IMR-90 (cell line): ENCODE measurements around the gene RASSF3. TPM values are rescaled to one million over a fixed set of nuclear protein-coding genes. Genes with fewer than 3 reads are reported as not detected.

ENCODE experiments used
- ATAC-seq: fragments of 200-7000 bp; cut with Tn5 transposase; 2 replicates; pipeline ENCODE4 v1.9.1; 2020; ENCODE audit warnings: low read depth, mild to moderate bottlenecking, moderate library complexity
- BruUV-seq: library from RNA; stranded (reverse); fragments of 400-500 nt; replicated peaks from 2 replicates; lab custom pipeline; 2021; lab: Mats Ljungman, UMichigan
- CTCF ChIA-PET: fragments of 300-600 bp; formaldehyde crosslinking; extraction: SDS; loops from one replicate; lab custom pipeline; 2021; ENCODE audit warnings: antibody characterized with exemption; lab: Yijun Ruan, JAX
- POLR2A ChIA-PET: fragments of 300-600 bp; sonication (Branson Sonifier 250); formaldehyde crosslinking; loops from one replicate; lab custom pipeline; 2022; ENCODE audit warnings: antibody characterized with exemption; ENCODE audit not compliant: unreplicated experiment; lab: Charles Lee
- DNase-seq: peaks from one replicate; pipeline ENCODE4 v3.0.0; 2013
- H2AFZ ChIP-seq: replicated peaks from 2 replicates; pipeline ENCODE3; 2013; ENCODE audit warnings: low read length, mild to moderate bottlenecking; ENCODE audit not compliant: poor library complexity
- H2AK5ac ChIP-seq: 2 replicates; pipeline ENCODE4 v1.6.1; 2013; ENCODE audit warnings: low read depth, low read length, inconsistent platforms
- H2AK9ac ChIP-seq: replicated peaks from 2 replicates; pipeline ENCODE3; 2013; ENCODE audit warnings: mild to moderate bottlenecking, low read depth, low read length, moderate library complexity; ENCODE audit not compliant: poor library complexity
- H2BK120ac ChIP-seq: 2 replicates; pipeline ENCODE4 v1.6.1; 2013; ENCODE audit warnings: low read depth, low read length, inconsistent platforms
- H2BK15ac ChIP-seq: 3 replicates; pipeline ENCODE4 v1.6.1; 2013; ENCODE audit warnings: low read depth, low read length, inconsistent platforms
- H2BK20ac ChIP-seq: 2 replicates; pipeline ENCODE4 v1.6.1; 2013; ENCODE audit warnings: low read depth, mild to moderate bottlenecking, inconsistent platforms, low read length, moderate library complexity
- H2BK5ac ChIP-seq: 2 replicates; pipeline ENCODE4 v1.6.1; 2013; ENCODE audit warnings: mild to moderate bottlenecking, low read depth, low read length, inconsistent platforms; ENCODE audit not compliant: poor library complexity, severe bottlenecking
- H3K14ac ChIP-seq: replicated peaks from 2 replicates; pipeline ENCODE4 v1.6.1; 2013; ENCODE audit warnings: low read depth, low read length, inconsistent platforms
- H3K18ac ChIP-seq: 2 replicates; pipeline ENCODE4 v1.6.1; 2013; ENCODE audit warnings: low read depth, low read length, control low read depth
- H3K23ac ChIP-seq: 2 replicates; pipeline ENCODE4 v1.6.1; 2013; ENCODE audit warnings: low read depth, low read length, inconsistent platforms
- H3K27ac ChIP-seq: 2 replicates; pipeline ENCODE4 v1.5.1; 2013; ENCODE audit warnings: mild to moderate bottlenecking, control low read depth, low read length; ENCODE audit not compliant: insufficient read depth
- H3K27me3 ChIP-seq: 2 replicates; pipeline ENCODE4 v1.6.1; 2013; ENCODE audit warnings: low read length; ENCODE audit not compliant: control insufficient read depth, insufficient read depth
- H3K36me3 ChIP-seq: 2 replicates; pipeline ENCODE4 v1.6.1; 2013; ENCODE audit warnings: low read length, mixed read lengths; ENCODE audit not compliant: control insufficient read depth, insufficient read depth
- H3K4ac ChIP-seq: 2 replicates; pipeline ENCODE4 v1.6.1; 2013; ENCODE audit warnings: low read depth, low read length, inconsistent platforms
- H3K4me1 ChIP-seq: 2 replicates; pipeline ENCODE4 v1.6.1; 2013; ENCODE audit warnings: low read length, mixed read lengths; ENCODE audit not compliant: control insufficient read depth, insufficient read depth
- H3K4me2 ChIP-seq: 2 replicates; pipeline ENCODE4 v1.6.1; 2013; ENCODE audit warnings: low read depth, mild to moderate bottlenecking, control low read depth, low read length, moderate library complexity
- H3K4me3 ChIP-seq: 2 replicates; pipeline ENCODE4 v1.5.1; 2013; ENCODE audit warnings: low read depth, mild to moderate bottlenecking, control low read depth, low read length, moderate library complexity; ENCODE audit not compliant: insufficient read depth
- H3K56ac ChIP-seq: 2 replicates; pipeline ENCODE4 v1.6.1; 2013; ENCODE audit warnings: low read length, inconsistent platforms; ENCODE audit not compliant: insufficient read depth; ENCODE audit errors: extremely low read depth
- H3K79me1 ChIP-seq, 2 experiments: 2 replicates each; pipeline ENCODE4 v1.6.1; 2013; ENCODE audit warnings: low read length in 2 of 2, inconsistent platforms in 1 of 2, low read depth in 1 of 2
- H3K9ac ChIP-seq: 2 replicates; pipeline ENCODE4 v1.6.1; 2013; ENCODE audit warnings: low read depth, low read length, control low read depth
- H3K9me1 ChIP-seq: 2 replicates; pipeline ENCODE4 v1.6.1; 2013; ENCODE audit warnings: low read length, inconsistent platforms; ENCODE audit not compliant: insufficient read depth
- H3K9me3 ChIP-seq: 2 replicates; pipeline ENCODE4 v1.6.1; 2013; ENCODE audit warnings: low read length; ENCODE audit not compliant: control insufficient read depth, insufficient read depth
- H4K20me1 ChIP-seq: 2 replicates; pipeline ENCODE4 v1.6.1; 2013; ENCODE audit warnings: low read length, inconsistent platforms; ENCODE audit not compliant: insufficient read depth
- H4K5ac ChIP-seq: 2 replicates; pipeline ENCODE4 v1.6.1; 2013; ENCODE audit warnings: mild to moderate bottlenecking, low read depth, low read length, control low read depth
- H4K8ac ChIP-seq, 2 experiments: 2 replicates each; pipeline ENCODE4 v1.6.1; 2013; ENCODE audit warnings: low read depth in 2 of 2, low read length in 2 of 2, control low read depth in 1 of 2, inconsistent platforms in 1 of 2
- H4K91ac ChIP-seq: 2 replicates; pipeline ENCODE4 v1.6.1; 2013; ENCODE audit warnings: low read depth, low read length, inconsistent platforms; ENCODE audit not compliant: insufficient read depth
- MAFK ChIP-seq: IDR thresholded peaks from 2 replicates; pipeline ENCODE4 v1.6.1; 2012; ENCODE audit warnings: low read depth, low read length, improper control_type of control experiment
- RCOR1 ChIP-seq: IDR thresholded peaks from 2 replicates; pipeline ENCODE4 v1.6.1; 2012; ENCODE audit warnings: mild to moderate bottlenecking, low read length, improper control_type of control experiment; ENCODE audit not compliant: insufficient replicate concordance
- RFX5 ChIP-seq: IDR thresholded peaks from 2 replicates; pipeline ENCODE4 v1.8.0; 2012; ENCODE audit warnings: low read depth, mild to moderate bottlenecking, low read length, moderate library complexity
- WGBS, 2 experiments: methylation state at CpG; one replicate each; pipeline versions ENCODE4 v1.1.5 to v1.1.7; 2013; ENCODE audit warnings: missing lambda C conversion rate in 2 of 2; ENCODE audit not compliant: insufficient read length in 1 of 2; ENCODE audit errors: extremely low coverage in 2 of 2; 5-methylcytosine and 5-hydroxymethylcytosine counted together
- dilution Hi-C: fragments of 300-500 bp; cut with HindIII; formaldehyde crosslinking; loops from one replicate; pipeline ENCODE4 v1.14.3; 2018; ENCODE audit warnings: low sequenced_read_pairs; ENCODE audit not compliant: unreplicated experiment
- in situ Hi-C: fragments of 300-500 bp; cut with MboI; formaldehyde crosslinking; loops from 3 replicates; pipeline ENCODE4 v1.14.3; 2019; ENCODE audit warnings: low sequenced_read_pairs, inconsistent platforms, mixed read lengths
- intact Hi-C: fragments of 100-400 bp; cut with micrococcal nuclease; formaldehyde crosslinking; loops from 2 replicates; pipeline ENCODE4 v1.10.0; 2022
- polyA plus RNA-seq, 3 experiments: library from polyadenylated mRNA; depleted of rRNA; stranded (reverse); fragments of >200 nt; gene quantifications; 2 replicates each; pipeline ENCODE4 v1.2.3, GENCODE V29; 2012; ENCODE audit warnings: low replicate concordance in 1 of 3
- total RNA-seq: library from RNA; depleted of rRNA; stranded (reverse); fragments of >200 nt; gene quantifications from 2 replicates; pipeline ENCODE4 v1.2.3, GENCODE V29; 2012

The RASSF3 gene
- total and polyA plus RNA-seq, 2 of the 4 experiments (the other 2 are of a cell fraction) = 18.7 to 39.3 TPM

GRCh38 chr12:64666054-64666914 is 56.0 kb downstream of the RASSF3 start:
- H2AFZ ChIP-seq = no peak overlapping the region

More at GRCh38 chr12:64666054-64666914, 56.0 kb downstream of the RASSF3 start:
- H2BK15ac ChIP-seq = no peak overlapping the region
- peaks cover 59% of the 10 kb centered on the region for H4K20me1 ChIP-seq
- H3K79me1 ChIP-seq = peaks cover 26 to 84% of the 10 kb centered on the region in 2 experiments
- H3K27me3 ChIP-seq = no peaks in the 10 kb centered on the region
- no peak overlapping the region for H4K91ac ChIP-seq
- peak overlapping the region; percentile 47 for H2BK120ac ChIP-seq
- no peaks in the 10 kb centered on the region for H3K36me3 ChIP-seq
- H3K27ac ChIP-seq = peak overlapping the region; percentile 45; the same call in 1 of the 2 replicates
- peak overlapping the region; percentile 42; the same call in 1 of the 2 replicates for H3K14ac ChIP-seq
- H3K4ac ChIP-seq = no peak overlapping the region
- peak overlapping the region; percentile 48 for H3K4me2 ChIP-seq
- peak overlapping the region; percentile 3; the same call in 1 of the 2 replicates for H3K18ac ChIP-seq
- WGBS, 2 experiments = no CpG with 5 or more reads among the region's 3 CpGs
- H3K4me3 ChIP-seq = no peak overlapping the region
- H4K5ac ChIP-seq = no peak overlapping the region
- H3K9me3 ChIP-seq = no peaks in the 10 kb centered on the region
- peaks cover 25% of the 10 kb centered on the region for H3K9me1 ChIP-seq
- H2AK9ac ChIP-seq = no peak overlapping the region
- TF ChIP-seq RFX5 = no peak
- TF ChIP-seq MAFK = no peak
- TF ChIP-seq RCOR1 = no peak
- H3K9ac ChIP-seq = no peak overlapping the region; the same call in 1 of the 2 replicates
- BruUV-seq = no TSS peak
- H4K8ac ChIP-seq = 0 out of 4 replicates have a peak overlapping the region, but pooled peaks of 1 of the 2 experiments have one; percentile 26
- DNase-seq = peak; percentile 54
- ChIA-PET CTCF (no interaction called here), POLR2A (no interaction called here)
- no peak overlapping the region for H3K23ac ChIP-seq
- H3K56ac ChIP-seq = no peak overlapping the region
- in situ Hi-C loops = no loop called here
- no peak overlapping the region; the same call in 1 of the 2 replicates for H2AK5ac ChIP-seq
- peak; percentile 55 for ATAC-seq
- dilution Hi-C loops = no loop called here
- H3K4me1 ChIP-seq = peaks cover 20% of the 10 kb centered on the region
- peak overlapping the region; percentile 37; the same call in 1 of the 2 replicates for H2BK20ac ChIP-seq
- peak overlapping the region; percentile 1 for H2BK5ac ChIP-seq
- intact Hi-C loops = loop anchor here (5.0 kb wide), 1 partner anchor 54 kb away; the partner anchor contains the start of gene RASSF3
